ENCODE data around the gene PIKFYVE. TPM values are rescaled to one million over a fixed set of nuclear protein-coding genes. Genes with fewer than 3 reads are reported as not detected.
A peak's percentile ranks its signal among the peaks of the same experiment; 100 is the strongest.
"Not testable (repeated sequence)": the region's sequence is repeated elsewhere in the genome, so short reads cannot be mapped to it uniquely, and the experiment has no call there.

PIKFYVE gene, protein sequence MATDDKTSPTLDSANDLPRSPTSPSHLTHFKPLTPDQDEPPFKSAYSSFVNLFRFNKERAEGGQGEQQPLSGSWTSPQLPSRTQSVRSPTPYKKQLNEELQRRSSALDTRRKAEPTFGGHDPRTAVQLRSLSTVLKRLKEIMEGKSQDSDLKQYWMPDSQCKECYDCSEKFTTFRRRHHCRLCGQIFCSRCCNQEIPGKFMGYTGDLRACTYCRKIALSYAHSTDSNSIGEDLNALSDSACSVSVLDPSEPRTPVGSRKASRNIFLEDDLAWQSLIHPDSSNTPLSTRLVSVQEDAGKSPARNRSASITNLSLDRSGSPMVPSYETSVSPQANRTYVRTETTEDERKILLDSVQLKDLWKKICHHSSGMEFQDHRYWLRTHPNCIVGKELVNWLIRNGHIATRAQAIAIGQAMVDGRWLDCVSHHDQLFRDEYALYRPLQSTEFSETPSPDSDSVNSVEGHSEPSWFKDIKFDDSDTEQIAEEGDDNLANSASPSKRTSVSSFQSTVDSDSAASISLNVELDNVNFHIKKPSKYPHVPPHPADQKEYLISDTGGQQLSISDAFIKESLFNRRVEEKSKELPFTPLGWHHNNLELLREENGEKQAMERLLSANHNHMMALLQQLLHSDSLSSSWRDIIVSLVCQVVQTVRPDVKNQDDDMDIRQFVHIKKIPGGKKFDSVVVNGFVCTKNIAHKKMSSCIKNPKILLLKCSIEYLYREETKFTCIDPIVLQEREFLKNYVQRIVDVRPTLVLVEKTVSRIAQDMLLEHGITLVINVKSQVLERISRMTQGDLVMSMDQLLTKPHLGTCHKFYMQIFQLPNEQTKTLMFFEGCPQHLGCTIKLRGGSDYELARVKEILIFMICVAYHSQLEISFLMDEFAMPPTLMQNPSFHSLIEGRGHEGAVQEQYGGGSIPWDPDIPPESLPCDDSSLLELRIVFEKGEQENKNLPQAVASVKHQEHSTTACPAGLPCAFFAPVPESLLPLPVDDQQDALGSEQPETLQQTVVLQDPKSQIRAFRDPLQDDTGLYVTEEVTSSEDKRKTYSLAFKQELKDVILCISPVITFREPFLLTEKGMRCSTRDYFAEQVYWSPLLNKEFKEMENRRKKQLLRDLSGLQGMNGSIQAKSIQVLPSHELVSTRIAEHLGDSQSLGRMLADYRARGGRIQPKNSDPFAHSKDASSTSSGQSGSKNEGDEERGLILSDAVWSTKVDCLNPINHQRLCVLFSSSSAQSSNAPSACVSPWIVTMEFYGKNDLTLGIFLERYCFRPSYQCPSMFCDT (N-terminal part only)
- polyA plus RNA-seq = 16.7 TPM
- long read RNA-seq, donor 1, full-length matches to known transcripts = 1 of 1 reads
- long read RNA-seq, donor 1, partial matches to known transcripts = 0 of 1 reads
- long read RNA-seq, donor 1, other reads (novel, unspliced or antisense) = 0 of 1 reads
- long read RNA-seq, donor 2 = 0 reads
- long read RNA-seq, donor 3 = 0 reads
- long read RNA-seq, donor 4 = 0 reads
- long read RNA-seq, donor 5 = 0 reads
- long read RNA-seq, donor 6 = 0 reads
- long read RNA-seq, donor 7 = 0 reads
- long read RNA-seq, donor 8, partial matches to known transcripts = 14 of 14 reads
- long read RNA-seq, donor 8, other reads (novel, unspliced or antisense) = 0 of 14 reads
- long read RNA-seq, donor 9, partial matches to known transcripts = 25 of 25 reads
- long read RNA-seq, donor 9, other reads (novel, unspliced or antisense) = 0 of 25 reads
- long read RNA-seq, donor 10 = 0 reads
- long read RNA-seq, donor 11, partial matches to known transcripts = 0 of 1 reads
- long read RNA-seq, donor 11, other reads (novel, unspliced or antisense) = 0 of 1 reads

DNA sequence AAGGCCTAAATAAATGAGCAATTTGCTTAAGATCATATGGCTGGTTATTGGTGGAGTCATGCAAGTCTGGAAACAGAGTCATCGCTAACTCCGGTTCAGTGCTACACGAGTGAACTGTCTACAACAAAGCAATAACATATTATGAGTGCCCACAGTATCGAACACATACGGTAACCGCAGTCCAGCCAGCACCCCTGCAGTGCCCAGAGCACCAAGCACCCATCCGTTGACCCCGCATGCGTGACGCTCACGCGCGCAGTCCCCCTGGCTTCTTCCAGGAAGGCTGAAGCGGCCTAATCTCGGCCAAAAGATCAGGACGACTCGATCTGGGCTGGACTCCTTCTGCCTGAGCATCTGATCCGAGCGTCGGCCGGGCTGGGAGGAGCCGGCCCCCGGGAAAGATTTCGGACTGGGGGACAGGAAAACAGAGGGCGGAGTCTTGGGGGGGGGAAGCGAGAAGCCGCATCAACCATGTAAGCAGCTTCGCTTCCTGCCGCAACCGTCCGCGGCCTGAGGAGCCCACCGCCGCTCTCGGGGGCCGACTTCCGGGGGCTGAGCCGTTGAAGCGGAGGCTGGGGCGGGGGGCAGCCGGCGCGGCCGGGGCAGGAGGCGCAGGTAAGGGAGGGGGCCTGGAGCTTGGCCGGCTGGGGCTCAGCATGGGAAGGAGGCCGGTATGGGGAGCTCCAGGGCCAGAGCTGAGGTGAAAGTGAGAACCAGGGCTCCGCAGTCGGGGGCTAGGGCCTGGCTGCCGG is at the start of gene PIKFYVE:
TSS of gene PIKFYVE (plus strand) at position 455 of the 752 bp plus-strand sequence. CDS start 5,265 bp downstream, outside the sequence.
- Histone ChIP-seq H3K4me1 (ENCODE audit: control insufficient read depth, insufficient read depth, low read length) (peaks cover 4% of the 10 kb centered on the region), H3K27me3 (ENCODE audit: control insufficient read depth, insufficient read depth, low read length) (no peaks in the 10 kb centered on the region), H3K9me3 (ENCODE audit: control insufficient read depth, low read depth, low read length) (no peaks in the 10 kb centered on the region), H3K27ac (ENCODE audit: low read length) (peak within 1 kb of the TSS; percentile 90), H3K36me3 (ENCODE audit: control insufficient read depth, insufficient read depth, low read length) (no peaks in the 10 kb centered on the region), H3K4me3 (ENCODE audit: low read length) (peak within 1 kb of the TSS; percentile 70)
- no CpG with 5 or more reads among the region's 50 CpGs for WGBS (ENCODE audit: insufficient coverage, low lambda C conversion rate)
- DNase-seq = peak; percentile 96 to 98

DNA sequence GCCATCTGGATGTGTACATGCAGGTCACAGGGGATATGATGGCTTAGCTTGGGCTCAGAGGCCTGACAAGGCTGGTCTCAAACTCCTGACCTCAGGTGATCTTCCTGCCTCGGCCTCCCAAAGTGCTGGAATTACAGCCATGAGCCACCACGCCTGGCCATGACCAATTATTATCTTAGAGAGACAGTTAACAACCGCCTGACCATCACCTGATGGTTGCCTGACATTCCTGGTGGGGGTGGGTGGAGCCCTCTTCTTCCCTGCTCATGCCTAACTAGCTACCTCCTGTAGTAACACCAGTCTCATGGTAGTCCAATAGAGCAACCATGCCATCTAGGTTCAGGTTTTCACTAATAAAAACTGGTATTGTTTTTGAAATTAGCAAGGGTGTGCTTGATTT is 44.2 kb upstream of the PIKFYVE start:
- not testable (repeated sequence) for H3K4me1 ChIP-seq (ENCODE audit: control insufficient read depth, insufficient read depth, low read length); H3K27ac ChIP-seq (ENCODE audit: low read length); H3K36me3 ChIP-seq (ENCODE audit: control insufficient read depth, insufficient read depth, low read length); H3K27me3 ChIP-seq (ENCODE audit: control insufficient read depth, insufficient read depth, low read length); H3K9me3 ChIP-seq (ENCODE audit: control insufficient read depth, low read depth, low read length); DNase-seq; H3K4me3 ChIP-seq (ENCODE audit: low read length)
- WGBS (ENCODE audit: insufficient coverage, low lambda C conversion rate) = no CpG with 5 or more reads among the region's 3 CpGs

DNA sequence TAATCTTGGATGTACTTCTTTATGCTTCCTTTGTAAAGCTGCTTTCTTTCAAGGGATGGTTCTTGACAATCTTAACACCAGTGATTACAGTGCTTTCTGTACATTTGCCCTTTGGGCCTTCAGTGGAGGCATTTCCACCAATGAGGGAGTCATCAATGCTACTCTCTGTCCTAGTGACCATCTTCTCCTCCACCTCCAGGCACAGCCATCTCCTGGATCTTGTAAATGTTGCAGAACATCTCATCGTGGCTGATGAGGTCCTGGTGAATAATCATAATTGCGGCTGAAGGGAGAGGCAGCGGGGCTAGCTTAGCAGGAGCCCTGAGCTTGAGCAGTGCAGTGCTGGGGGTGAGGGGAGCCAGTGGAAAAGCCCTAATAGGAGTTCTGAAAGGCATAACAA is 43.7 kb upstream of the PIKFYVE start:
- H3K27me3 ChIP-seq (ENCODE audit: control insufficient read depth, insufficient read depth, low read length) = no peaks in the 10 kb centered on the region
- no peaks in the 10 kb centered on the region for H3K36me3 ChIP-seq (ENCODE audit: control insufficient read depth, insufficient read depth, low read length)
- no peak for DNase-seq
- no peaks in the 10 kb centered on the region for H3K9me3 ChIP-seq (ENCODE audit: control insufficient read depth, low read depth, low read length)
- no peaks in the 10 kb centered on the region for H3K4me1 ChIP-seq (ENCODE audit: control insufficient read depth, insufficient read depth, low read length)
- H3K4me3 ChIP-seq (ENCODE audit: low read length) = no peak overlapping the region
- WGBS (ENCODE audit: insufficient coverage, low lambda C conversion rate) = 100% methylated on average over 1 of the region's 3 CpGs
- H3K27ac ChIP-seq (ENCODE audit: low read length) = no peak overlapping the region

DNA sequence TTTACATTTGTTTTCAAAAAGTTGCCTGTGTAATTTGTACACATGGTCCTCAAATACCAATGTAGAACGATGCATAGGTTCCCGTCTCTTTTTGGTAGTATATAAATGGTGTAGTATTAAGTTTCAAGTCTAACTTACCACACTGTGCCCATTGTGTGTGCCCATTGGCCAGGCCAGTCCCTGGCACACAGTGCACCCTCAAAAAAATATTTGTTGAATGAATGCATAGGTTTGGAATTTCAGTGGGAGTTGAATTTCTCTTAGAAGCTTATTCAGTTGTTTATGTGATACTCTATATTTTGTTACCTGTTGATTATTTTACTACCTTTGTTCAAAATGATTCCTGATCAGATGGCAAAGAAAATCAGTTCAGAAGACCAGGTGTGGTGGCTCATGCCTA is 41.3 kb upstream of the PIKFYVE start:
- no peaks in the 10 kb centered on the region for H3K4me1 ChIP-seq (ENCODE audit: control insufficient read depth, insufficient read depth, low read length)
- WGBS (ENCODE audit: insufficient coverage, low lambda C conversion rate) = 100% methylated on average over 2 of the region's 2 CpGs
- no peaks in the 10 kb centered on the region for H3K27me3 ChIP-seq (ENCODE audit: control insufficient read depth, insufficient read depth, low read length)
- H3K4me3 ChIP-seq (ENCODE audit: low read length) = no peak overlapping the region
- H3K36me3 ChIP-seq (ENCODE audit: control insufficient read depth, insufficient read depth, low read length) = no peaks in the 10 kb centered on the region
- peaks cover 6% of the 10 kb centered on the region for H3K9me3 ChIP-seq (ENCODE audit: control insufficient read depth, low read depth, low read length)
- no peak overlapping the region for H3K27ac ChIP-seq (ENCODE audit: low read length)
- DNase-seq = no peak

DNA sequence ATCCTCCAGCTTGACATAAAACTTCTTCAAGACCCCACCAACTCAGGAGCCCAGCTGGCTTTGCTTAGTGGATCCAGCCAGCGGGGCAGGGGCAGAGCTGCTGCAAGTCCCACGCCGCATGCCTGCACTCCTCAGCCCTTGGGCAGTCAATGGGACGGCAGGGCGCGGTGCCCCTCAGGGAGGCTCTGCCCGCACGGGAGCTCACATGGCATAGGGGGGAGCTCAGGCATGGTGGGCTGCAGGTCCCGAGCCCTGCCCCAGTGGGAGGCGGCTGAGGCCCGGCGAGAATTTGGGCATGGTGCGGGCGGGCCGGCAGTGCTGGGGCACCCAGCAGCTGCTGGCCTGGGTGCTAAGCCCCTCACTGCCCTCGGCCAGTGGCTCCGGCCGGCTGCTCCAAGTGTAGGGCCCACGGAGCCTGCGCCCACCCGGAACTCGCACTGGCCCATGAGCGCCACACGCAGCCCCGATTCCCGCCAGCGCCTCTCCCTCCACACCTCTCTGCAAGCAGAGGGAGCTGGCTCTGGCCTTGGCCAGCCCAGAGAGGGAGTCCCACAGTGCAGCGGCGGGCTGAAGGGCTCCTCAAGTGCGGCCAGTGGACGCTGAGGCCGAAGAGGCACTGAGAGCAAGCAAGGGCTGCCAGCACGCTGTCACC is 38.3 kb upstream of the PIKFYVE start:
- no peaks in the 10 kb centered on the region for H3K36me3 ChIP-seq (ENCODE audit: control insufficient read depth, insufficient read depth, low read length)
- DNase-seq = no peak
- peaks cover 6% of the 10 kb centered on the region for H3K9me3 ChIP-seq (ENCODE audit: control insufficient read depth, low read depth, low read length)
- H3K27me3 ChIP-seq (ENCODE audit: control insufficient read depth, insufficient read depth, low read length) = no peaks in the 10 kb centered on the region
- WGBS (ENCODE audit: insufficient coverage, low lambda C conversion rate) = no CpG with 5 or more reads among the region's 33 CpGs
- H3K4me1 ChIP-seq (ENCODE audit: control insufficient read depth, insufficient read depth, low read length) = no peaks in the 10 kb centered on the region
- no peak overlapping the region for H3K4me3 ChIP-seq (ENCODE audit: low read length)
- no peak overlapping the region for H3K27ac ChIP-seq (ENCODE audit: low read length)

DNA sequence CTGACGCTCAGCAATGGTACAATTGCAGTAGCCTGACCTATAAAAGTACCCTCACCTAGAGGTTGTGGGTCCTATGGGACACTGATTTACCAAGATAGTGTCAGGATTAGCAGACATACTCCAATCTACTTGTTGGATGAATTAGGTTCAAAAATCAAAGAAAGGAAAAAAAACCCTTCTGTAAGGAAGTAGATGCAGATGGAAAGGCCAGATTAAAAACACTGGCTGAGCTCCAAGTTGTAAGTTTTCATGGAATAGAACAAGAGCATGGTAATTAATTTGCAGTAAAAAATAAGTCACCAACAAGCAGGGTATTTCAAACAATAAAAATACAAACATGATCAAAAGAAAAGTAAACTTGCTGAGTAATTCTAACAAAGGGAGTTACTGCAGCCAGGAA is 37.6 kb upstream of the PIKFYVE start:
- Histone ChIP-seq H3K9me3 (ENCODE audit: control insufficient read depth, low read depth, low read length) (peaks cover 6% of the 10 kb centered on the region), H3K27me3 (ENCODE audit: control insufficient read depth, insufficient read depth, low read length) (no peaks in the 10 kb centered on the region), H3K4me1 (ENCODE audit: control insufficient read depth, insufficient read depth, low read length) (no peaks in the 10 kb centered on the region), H3K36me3 (ENCODE audit: control insufficient read depth, insufficient read depth, low read length) (no peaks in the 10 kb centered on the region), H3K27ac (ENCODE audit: low read length) (no peak overlapping the region), H3K4me3 (ENCODE audit: low read length) (no peak overlapping the region)
- DNase-seq = no peak
- no CpG with 5 or more reads among the region's 1 CpG for WGBS (ENCODE audit: insufficient coverage, low lambda C conversion rate)

DNA sequence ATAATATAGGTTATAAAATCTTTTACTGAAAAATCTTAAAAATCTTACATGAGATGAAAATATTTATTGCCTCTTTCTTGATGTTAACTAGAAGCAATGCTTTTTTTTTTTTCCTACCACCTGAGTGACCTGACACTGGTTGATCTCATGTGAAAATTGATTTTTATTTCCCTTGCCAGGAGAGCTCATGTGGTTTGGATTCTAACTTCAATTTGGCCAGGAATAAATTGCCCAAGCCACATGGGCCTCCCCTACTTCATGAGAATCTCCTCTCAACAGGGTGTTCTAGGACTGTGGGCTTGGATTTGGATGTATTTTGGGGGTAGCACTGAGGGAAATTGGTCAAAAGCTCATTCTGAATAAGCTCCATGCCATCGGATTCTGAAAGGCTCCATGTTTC is 31.3 kb upstream of the PIKFYVE start:
- no peaks in the 10 kb centered on the region for H3K27me3 ChIP-seq (ENCODE audit: control insufficient read depth, insufficient read depth, low read length)
- peaks cover 24% of the 10 kb centered on the region for H3K36me3 ChIP-seq (ENCODE audit: control insufficient read depth, insufficient read depth, low read length)
- no peaks in the 10 kb centered on the region for H3K9me3 ChIP-seq (ENCODE audit: control insufficient read depth, low read depth, low read length)
- H3K27ac ChIP-seq (ENCODE audit: low read length) = no peak overlapping the region
- H3K4me3 ChIP-seq (ENCODE audit: low read length) = no peak overlapping the region
- DNase-seq = no peak
- WGBS (ENCODE audit: insufficient coverage, low lambda C conversion rate) = no CpG with 5 or more reads among the region's 1 CpG
- peaks cover 2% of the 10 kb centered on the region for H3K4me1 ChIP-seq (ENCODE audit: control insufficient read depth, insufficient read depth, low read length)

DNA sequence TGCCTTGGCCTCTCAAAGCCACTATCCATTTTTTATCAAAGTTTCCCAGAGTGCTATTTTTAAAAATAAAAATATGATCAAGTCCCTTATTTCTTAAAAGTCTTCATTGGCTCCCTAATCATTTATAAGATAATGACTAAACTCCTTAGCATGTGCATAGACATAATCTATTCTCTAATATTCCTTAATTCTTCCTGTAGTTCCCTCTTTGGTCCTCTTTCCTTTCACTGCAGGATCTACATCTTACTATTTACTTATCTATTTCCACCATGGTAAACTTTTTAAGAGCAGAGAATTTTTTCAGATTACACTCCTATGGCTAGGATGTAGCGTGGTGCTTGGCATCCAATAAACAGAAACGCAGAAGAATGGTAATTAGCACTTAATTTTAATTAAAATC is 30.2 kb upstream of the PIKFYVE start:
- no CpG with 5 or more reads among the region's 2 CpGs for WGBS (ENCODE audit: insufficient coverage, low lambda C conversion rate)
- Histone ChIP-seq H3K27me3 (ENCODE audit: control insufficient read depth, insufficient read depth, low read length) (no peaks in the 10 kb centered on the region), H3K4me1 (ENCODE audit: control insufficient read depth, insufficient read depth, low read length) (peaks cover 7% of the 10 kb centered on the region), H3K9me3 (ENCODE audit: control insufficient read depth, low read depth, low read length) (no peaks in the 10 kb centered on the region), H3K36me3 (ENCODE audit: control insufficient read depth, insufficient read depth, low read length) (peaks cover 29% of the 10 kb centered on the region), H3K4me3 (ENCODE audit: low read length) (no peak overlapping the region), H3K27ac (ENCODE audit: low read length) (no peak overlapping the region)
- DNase-seq = no peak

Measured in large intestine (tissue), 12 donors.